ENCODE results near the gene SCRT2. TPM values are rescaled to one million over a fixed set of nuclear protein-coding genes. Genes with fewer than 3 reads are reported as not detected.

Gene SCRT2
- total RNA-seq, 4 donors from 2014 or later, result not detected

DNA sequence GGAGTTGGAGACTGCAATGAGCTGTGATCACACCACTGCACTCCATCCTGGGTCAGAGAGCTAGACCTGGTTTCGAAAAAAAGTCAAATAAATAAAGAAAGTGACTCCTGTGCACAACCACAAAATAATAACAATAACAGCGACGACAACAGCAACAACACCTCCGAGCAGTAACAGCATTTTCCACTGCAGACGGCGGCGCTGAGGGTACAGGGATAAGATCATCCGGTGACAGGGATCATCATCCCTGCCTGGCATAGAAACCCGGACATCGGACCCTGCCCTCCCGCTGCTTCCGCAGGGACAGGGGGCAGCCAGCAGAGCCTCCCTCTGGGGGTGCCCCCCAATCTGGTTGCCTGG lies 34.1 kb downstream of the SCRT2 start:
- Histone ChIP-seq H3K9me3 (no peaks in the 10 kb centered on the region), H3K36me3 (no peaks in the 10 kb centered on the region), H3K27me3 (no peaks in the 10 kb centered on the region), H3K4me3 (replicated peaks in 1 of 3) (no peak overlapping the region), H3K4me1 (peaks cover 11 to 12% of the 10 kb centered on the region in 2 donors), H3K27ac (no peak overlapping the region)
- intact Hi-C loops (cut with DNase I), result loop anchor here (10.0 kb wide), 2 partner anchors 177 to 287 kb away; partner anchors contain the start of gene TBC1D20
- no peak for DNase-seq
- WGBS, 2 donors, result 41 to 47% methylated on average over 10 to 12 of the region's 12 CpGs
- TF ChIP-seq POLR2A (IDR thresholded peaks at IDR 0.05) (no peak), CTCF (IDR thresholded peaks at IDR 0.05) (no peak)

DNA sequence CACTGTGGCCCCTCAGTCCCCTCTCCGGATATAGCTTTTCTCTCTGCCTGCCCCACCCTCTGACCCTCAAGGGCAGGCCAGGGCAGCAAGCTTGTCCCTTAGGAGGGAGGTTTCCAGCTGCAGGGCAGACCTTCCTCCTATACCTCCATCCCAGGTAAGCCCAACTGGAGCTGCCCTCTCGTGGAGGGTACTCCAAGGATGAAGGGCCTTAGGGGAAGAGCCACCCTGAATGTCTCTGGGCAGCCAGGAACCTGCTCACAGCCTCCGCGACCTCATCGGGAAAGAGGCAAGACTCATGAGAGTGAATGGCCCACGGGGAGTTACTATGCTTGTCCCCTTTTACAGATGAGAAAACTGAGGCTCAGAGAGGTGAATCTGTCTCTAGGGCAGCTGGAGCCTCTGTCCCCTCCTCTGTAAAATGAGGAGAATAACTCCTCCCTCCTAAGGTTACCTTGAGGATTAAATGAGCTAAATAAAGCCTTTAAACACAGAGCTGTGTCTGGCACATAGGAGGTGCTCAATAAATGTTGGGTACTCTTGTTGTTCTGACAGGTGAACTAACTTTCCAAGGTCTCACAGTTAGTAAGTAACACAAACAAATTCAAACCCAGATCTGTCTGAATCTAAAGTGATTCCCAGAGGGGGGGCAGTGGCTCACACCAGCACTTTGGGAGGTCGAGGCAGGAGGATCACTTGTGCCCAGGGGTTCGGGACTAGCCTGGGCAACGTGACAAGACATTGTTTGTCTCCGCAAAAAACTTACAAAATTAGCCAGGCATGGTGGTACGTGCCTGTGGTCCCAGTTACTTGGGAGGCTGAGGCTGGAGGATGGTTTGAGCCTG lies 34.7 kb downstream of the SCRT2 start:
- intact Hi-C loops (cut with DNase I), result loop anchor here (10.0 kb wide), 2 partner anchors 176 to 286 kb away; partner anchors contain the start of gene TBC1D20
- Histone ChIP-seq H3K27me3 (no peaks in the 10 kb centered on the region), H3K36me3 (no peaks in the 10 kb centered on the region), H3K27ac (no peak overlapping the region), H3K4me3 (replicated peaks in 1 of 3) (no peak overlapping the region), H3K4me1 (peaks cover 9 to 11% of the 10 kb centered on the region in 2 donors), H3K9me3 (no peaks in the 10 kb centered on the region)
- DNase-seq, result no peak
- 56 to 57% methylated on average over 11 of the region's 11 CpGs for WGBS, 2 donors
- TF ChIP-seq POLR2A (IDR thresholded peaks at IDR 0.05), result no peak
- no peak for TF ChIP-seq CTCF (IDR thresholded peaks at IDR 0.05)

- no peak overlapping the region for H3K4me3 ChIP-seq (replicated peaks in 1 of 3)
- no peaks in the 10 kb centered on the region for H3K9me3 ChIP-seq
- no peaks in the 10 kb centered on the region for H3K27me3 ChIP-seq
- no peak overlapping the region for H3K27ac ChIP-seq
- TF ChIP-seq POLR2A (IDR thresholded peaks at IDR 0.05) (no peak), CTCF (IDR thresholded peaks at IDR 0.05) (no peak)
- 58 to 88% methylated on average over 1 of the region's 1 CpG for WGBS, 2 donors
- peaks cover 4 to 5% of the 10 kb centered on the region in 2 donors for H3K4me1 ChIP-seq
- no peak for DNase-seq
- no peaks in the 10 kb centered on the region for H3K36me3 ChIP-seq
- intact Hi-C loops (cut with DNase I), result no loop called here
These were observed 37.0 kb downstream of the SCRT2 start for GRCh38 chr20:638579-638978.

DNA sequence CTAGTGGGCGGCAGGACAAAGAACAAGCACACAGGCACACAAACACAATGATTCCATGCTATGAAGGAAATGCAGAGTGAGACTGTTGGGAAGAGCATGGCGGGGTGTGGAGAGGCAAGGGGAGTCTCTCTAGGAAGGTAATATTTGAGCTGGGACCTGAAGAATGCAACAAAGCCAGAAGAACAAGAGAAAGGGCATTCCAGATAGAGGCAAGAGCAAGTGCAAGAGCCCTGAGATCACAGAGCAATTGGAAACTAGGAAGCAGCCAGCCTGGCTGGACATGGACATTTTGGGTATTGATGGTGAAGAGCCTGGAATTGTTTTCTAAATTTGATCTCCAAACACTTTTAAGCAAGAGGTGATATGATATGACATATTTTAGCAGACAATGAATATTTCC lies 38.0 kb downstream of the SCRT2 start:
- no peak overlapping the region for H3K4me3 ChIP-seq (replicated peaks in 1 of 3)
- TF ChIP-seq POLR2A (IDR thresholded peaks at IDR 0.05) (no peak), CTCF (IDR thresholded peaks at IDR 0.05) (no peak)
- no peaks in the 10 kb centered on the region for H3K9me3 ChIP-seq
- WGBS, 2 donors, result 81 to 88% methylated on average over 2 of the region's 2 CpGs
- intact Hi-C loops (cut with DNase I), result no loop called here
- DNase-seq, result no peak
- H3K4me1 ChIP-seq, result peaks cover under 1 to 3% of the 10 kb centered on the region in 2 donors
- H3K27ac ChIP-seq, result no peak overlapping the region
- no peaks in the 10 kb centered on the region for H3K27me3 ChIP-seq
- H3K36me3 ChIP-seq, result no peaks in the 10 kb centered on the region

GRCh38 chr20:635893-636338 lies 39.7 kb downstream of the SCRT2 start:
- Histone ChIP-seq H3K4me3 (replicated peaks in 1 of 3) (no peak overlapping the region), H3K4me1 (no peaks in the 10 kb centered on the region), H3K27me3 (no peaks in the 10 kb centered on the region), H3K36me3 (no peaks in the 10 kb centered on the region), H3K27ac (no peak overlapping the region), H3K9me3 (no peaks in the 10 kb centered on the region)
- TF ChIP-seq CTCF (IDR thresholded peaks at IDR 0.05) (no peak), POLR2A (IDR thresholded peaks at IDR 0.05) (no peak)
- DNase-seq, result no peak
- intact Hi-C loops (cut with DNase I), result no loop called here
- 52 to 58% methylated on average over 7 of the region's 7 CpGs for WGBS, 2 donors

All from thyroid gland (tissue), 4 donors.